Neural crest cell (in vitro differentiated cells): ENCODE measurements around the gene DUS1L. TPM values are rescaled to one million over a fixed set of nuclear protein-coding genes. Genes with fewer than 3 reads are reported as not detected.

Source experiments
- DNase-seq: peaks from one replicate; pipeline ENCODE4 v3.0.0; 2021; ENCODE audit warnings: low read depth, mixed read lengths, low spot score
- H3K27ac Mint-ChIP-seq: one replicate; pipeline ENCODE4 v1.8.0; 2021; ENCODE audit warnings: mild to moderate bottlenecking, mixed read lengths; ENCODE audit not compliant: unreplicated experiment
- H3K27me3 Mint-ChIP-seq: 2 replicates; pipeline ENCODE4 v1.8.0; 2021; ENCODE audit warnings: low read depth, mild to moderate bottlenecking, mixed read lengths
- H3K36me3 Mint-ChIP-seq: 2 replicates; pipeline ENCODE4 v1.8.0; 2021; ENCODE audit warnings: low read depth, mild to moderate bottlenecking, mixed read lengths
- H3K4me1 Mint-ChIP-seq: 2 replicates; pipeline ENCODE4 v1.8.0; 2021; ENCODE audit warnings: mixed read lengths
- H3K4me3 Mint-ChIP-seq: one replicate; pipeline ENCODE4 v1.8.0; 2021; ENCODE audit warnings: mild to moderate bottlenecking, mixed read lengths
- H3K9me3 Mint-ChIP-seq: 2 replicates; pipeline ENCODE4 v1.8.0; 2021; ENCODE audit warnings: mixed read lengths
- CTCF ChIP-seq: fragments of 200-600 bp; sonication (generic); conservative IDR thresholded peaks from 2 replicates; pipeline ENCODE4 v1.5.0; 2021; ENCODE audit warnings: antibody characterized with exemption, mild to moderate bottlenecking
- total RNA-seq: library from RNA; stranded (reverse); gene quantifications from 2 replicates; pipeline ENCODE4 v1.2.1, GENCODE V29; 2021

DUS1L gene
- total RNA-seq, 1 donor from 2014 or later, result 131 TPM

- no peaks in the 10 kb centered on the region for H3K36me3 Mint-ChIP-seq
- TF ChIP-seq CTCF, result no peak
- no peaks in the 10 kb centered on the region for H3K9me3 Mint-ChIP-seq
- H3K27me3 Mint-ChIP-seq, result no peaks in the 10 kb centered on the region
- no peak overlapping the region for H3K27ac Mint-ChIP-seq
- no peak for DNase-seq
- peak overlapping the region; percentile 88 for H3K4me3 Mint-ChIP-seq
- H3K4me1 Mint-ChIP-seq, result peaks cover 12% of the 10 kb centered on the region
These were observed 31.1 kb upstream of the DUS1L start for GRCh38 chr17:82096709-82097183.

GRCh38 chr17:82095777-82096708 is 30.4 kb upstream of the DUS1L start:
- Mint-ChIP-seq H3K36me3 (no peaks in the 10 kb centered on the region), H3K4me1 (peaks cover 12% of the 10 kb centered on the region), H3K4me3 (peak overlapping the region; percentile 88), H3K9me3 (no peaks in the 10 kb centered on the region), H3K27me3 (no peaks in the 10 kb centered on the region), H3K27ac (peak overlapping the region; percentile 62)
- TF ChIP-seq CTCF, result no peak
- DNase-seq, result no peak

GRCh38 chr17:82094931-82095776 is 29.6 kb upstream of the DUS1L start:
- DNase-seq, result no peak
- peaks cover 10% of the 10 kb centered on the region for H3K4me1 Mint-ChIP-seq
- H3K27me3 Mint-ChIP-seq, result no peaks in the 10 kb centered on the region
- no peaks in the 10 kb centered on the region for H3K9me3 Mint-ChIP-seq
- H3K4me3 Mint-ChIP-seq, result peak overlapping the region; percentile 88
- TF ChIP-seq CTCF, result no peak
- no peak overlapping the region for H3K27ac Mint-ChIP-seq
- H3K36me3 Mint-ChIP-seq, result no peaks in the 10 kb centered on the region

GRCh38 chr17:82092995-82093751 is 27.6 kb upstream of the DUS1L start:
- no peaks in the 10 kb centered on the region for H3K9me3 Mint-ChIP-seq
- peaks cover 4% of the 10 kb centered on the region for H3K4me1 Mint-ChIP-seq
- no peak for DNase-seq
- H3K36me3 Mint-ChIP-seq, result no peaks in the 10 kb centered on the region
- H3K27ac Mint-ChIP-seq, result no peak overlapping the region
- H3K4me3 Mint-ChIP-seq, result peak overlapping the region; percentile 34
- H3K27me3 Mint-ChIP-seq, result no peaks in the 10 kb centered on the region
- no peak for TF ChIP-seq CTCF

- Mint-ChIP-seq H3K27me3 (no peaks in the 10 kb centered on the region), H3K27ac (no peak overlapping the region), H3K9me3 (no peaks in the 10 kb centered on the region), H3K4me3 (no peak overlapping the region), H3K36me3 (no peaks in the 10 kb centered on the region), H3K4me1 (peaks cover 4% of the 10 kb centered on the region)
- no peak for DNase-seq
- TF ChIP-seq CTCF, result no peak
These were observed 27.0 kb upstream of the DUS1L start for GRCh38 chr17:82092628-82092994.
